ENCODE results near the gene GRK4. TPM values are rescaled to one million over a fixed set of nuclear protein-coding genes. Genes with fewer than 3 reads are reported as not detected.

The GRK4 gene
- total and polyA plus RNA-seq, 11 donors: 4.9 to 12.0 (median 9.3) TPM

GRCh38 chr4:3022112-3022511 is 58.7 kb downstream of the GRK4 start:
- TF ChIP-seq POLR2A (IDR thresholded peaks at IDR 0.05): no peak
- TF ChIP-seq CTCF (IDR thresholded peaks at IDR 0.05): no peak
- H3K36me3 ChIP-seq: peaks cover 0 to 3% (median 0%) of the 10 kb centered on the region in 9 donors
- H3K27me3 ChIP-seq: no peaks in the 10 kb centered on the region
- no peaks in the 10 kb centered on the region for H3K4me1 ChIP-seq
- ATAC-seq (no peak), DNase-seq (no peak)
- no peak overlapping the region for H3K4me3 ChIP-seq
- intact Hi-C loops (cut with DNase I): no loop called here
- WGBS, 4 donors: 85 to 94% (median 91%) methylated on average over 8 of the region's 8 CpGs
- H3K27ac ChIP-seq: no peak overlapping the region
- no peaks in the 10 kb centered on the region for H3K9me3 ChIP-seq

DNA sequence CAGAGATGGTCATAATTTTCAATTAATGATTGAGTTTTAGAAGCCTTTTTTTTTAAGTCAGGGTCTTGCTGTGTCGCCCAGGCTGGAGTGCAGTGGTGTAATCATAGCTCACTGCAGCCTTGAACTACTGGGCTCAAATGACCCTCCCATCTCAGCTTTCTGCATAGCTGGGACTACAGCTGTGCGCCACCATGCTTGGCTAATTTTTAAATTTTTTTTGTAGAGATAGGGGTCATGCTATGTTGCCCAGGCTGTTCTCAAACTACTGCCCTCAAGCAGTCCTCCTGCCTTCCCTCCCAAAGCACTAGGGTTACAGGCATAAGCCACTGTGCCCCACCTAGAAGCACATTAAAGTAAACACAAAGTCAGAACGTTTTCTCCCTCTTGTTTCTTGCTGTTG is 59.3 kb downstream of the GRK4 start:
- H3K27ac ChIP-seq: no peak overlapping the region
- 77 to 92% (median 86%) methylated on average over 3 of the region's 3 CpGs for WGBS, 4 donors
- H3K27me3 ChIP-seq: no peaks in the 10 kb centered on the region
- no peak for TF ChIP-seq CTCF (IDR thresholded peaks at IDR 0.05)
- no peaks in the 10 kb centered on the region for H3K9me3 ChIP-seq
- DNase-seq (no peak), ATAC-seq (no peak)
- no peaks in the 10 kb centered on the region for H3K4me1 ChIP-seq
- intact Hi-C loops (cut with DNase I): no loop called here
- peaks cover 0 to 2% (median 0%) of the 10 kb centered on the region in 9 donors for H3K36me3 ChIP-seq
- no peak overlapping the region for H3K4me3 ChIP-seq

- intact Hi-C loops (cut with DNase I): no loop called here
- ATAC-seq (no peak), DNase-seq (no peak)
- WGBS, 4 donors: 92 to 94% (median 94%) methylated on average over 21 of the region's 21 CpGs
- TF ChIP-seq CTCF (IDR thresholded peaks at IDR 0.05) (no peak), POLR2A (IDR thresholded peaks at IDR 0.05) (no peak)
- no peak overlapping the region for H3K4me3 ChIP-seq
- H3K27ac ChIP-seq: no peak overlapping the region
- H3K27me3 ChIP-seq: no peaks in the 10 kb centered on the region
- H3K4me1 ChIP-seq: no peaks in the 10 kb centered on the region
- H3K9me3 ChIP-seq: no peaks in the 10 kb centered on the region
- peaks cover 0 to 5% (median 0%) of the 10 kb centered on the region in 9 donors for H3K36me3 ChIP-seq
These were observed 62.5 kb downstream of the GRK4 start for GRCh38 chr4:3025881-3026280.

GRCh38 chr4:3026540-3026939 is 63.2 kb downstream of the GRK4 start:
- peaks cover 0 to 5% (median 0%) of the 10 kb centered on the region in 9 donors for H3K36me3 ChIP-seq
- no peaks in the 10 kb centered on the region for H3K4me1 ChIP-seq
- no peak for TF ChIP-seq POLR2A (IDR thresholded peaks at IDR 0.05)
- TF ChIP-seq CTCF (IDR thresholded peaks at IDR 0.05): no peak
- H3K27me3 ChIP-seq: no peaks in the 10 kb centered on the region
- no peak for DNase-seq
- no peak overlapping the region for H3K27ac ChIP-seq
- WGBS, 4 donors: 87 to 97% (median 91%) methylated on average over 9 of the region's 9 CpGs
- intact Hi-C loops (cut with DNase I): no loop called here
- ATAC-seq: no peak
- no peak overlapping the region for H3K4me3 ChIP-seq
- H3K9me3 ChIP-seq: no peaks in the 10 kb centered on the region

Data from heart left ventricle (tissue), 16 donors.